Cerebellar cortex (tissue), 1 donor: ENCODE data around the gene SCGN.

Source experiments
- DNase-seq: peaks from one replicate; pipeline ENCODE4 v3.0.0-alpha.2; 2015; ENCODE audit warnings: low spot score

SCGN gene

GRCh38 chr6:25686856-25687255 is 34.8 kb downstream of the SCGN start:
- DNase-seq = no peak

GRCh38 chr6:25689966-25690365 is 38.0 kb downstream of the SCGN start:
- no peak for DNase-seq

- no peak for DNase-seq
Measured at GRCh38 chr6:25691894-25692293, 39.9 kb downstream of the SCGN start.

GRCh38 chr6:25692472-25692871 is 40.5 kb downstream of the SCGN start:
- no peak for DNase-seq

- DNase-seq = no peak
Measured at GRCh38 chr6:25694366-25694765, 42.4 kb downstream of the SCGN start.

GRCh38 chr6:25695671-25696070 is 43.7 kb downstream of the SCGN start:
- no peak for DNase-seq

GRCh38 chr6:25697537-25698340 is 45.7 kb downstream of the SCGN start:
- DNase-seq = no peak

- DNase-seq = no peak
Measured at GRCh38 chr6:25698631-25699030, 46.6 kb downstream of the SCGN start.

- DNase-seq = no peak
Measured at GRCh38 chr6:25699649-25700048, 47.6 kb downstream of the SCGN start.

- peak; percentile 24 for DNase-seq
Measured at GRCh38 chr6:25700761-25701160, 48.7 kb downstream of the SCGN start.

- DNase-seq = no peak
Measured at GRCh38 chr6:25701807-25702206, 49.8 kb downstream of the SCGN start.

- no peak for DNase-seq
Measured at GRCh38 chr6:25703005-25703404, 51.0 kb downstream of the SCGN start.

GRCh38 chr6:25704001-25704400 is 52.0 kb downstream of the SCGN start:
- DNase-seq = no peak

GRCh38 chr6:25706314-25707014 is 54.4 kb downstream of the SCGN start:
- DNase-seq = peak; percentile 49

GRCh38 chr6:25709761-25710160 is 57.7 kb downstream of the SCGN start:
- no peak for DNase-seq

GRCh38 chr6:25710287-25710686 is 58.3 kb downstream of the SCGN start:
- no peak for DNase-seq

- no peak for DNase-seq
Measured at GRCh38 chr6:25713824-25714223, 61.8 kb downstream of the SCGN start.

- no peak for DNase-seq
Measured at GRCh38 chr6:25714765-25715164, 62.8 kb downstream of the SCGN start.

- no peak for DNase-seq
Measured at GRCh38 chr6:25715794-25716193, 63.8 kb downstream of the SCGN start.

- DNase-seq = peak; percentile 56
Measured at GRCh38 chr6:25717866-25718740, 66.1 kb downstream of the SCGN start.

GRCh38 chr6:25726122-25726911 is 74.3 kb downstream of the SCGN start:
- DNase-seq = no peak

GRCh38 chr6:25727028-25727427 is 75.0 kb downstream of the SCGN start:
- no peak for DNase-seq
